Testis (tissue), 3 donors: ENCODE results near the gene H1-8. TPM values are rescaled to one million over a fixed set of nuclear protein-coding genes. Genes with fewer than 3 reads are reported as not detected.
A peak's percentile ranks its signal among the peaks of the same experiment; 100 is the strongest.

Source experiments
- DNase-seq: peaks from one replicate; pipeline ENCODE4 v3.0.0-alpha.2; 2019
- H3K27ac ChIP-seq, 2 donors: fragments of 200-600 bp; sonication (generic); one replicate each; pipeline ENCODE4 v1.5.1; 2019
- H3K27me3 ChIP-seq: fragments of 200-600 bp; sonication (generic); one replicate; pipeline ENCODE4 v1.5.1; 2019
- H3K36me3 ChIP-seq: fragments of 200-600 bp; sonication (generic); one replicate; pipeline ENCODE4 v1.5.1; 2017; ENCODE audit warnings: low read depth; ENCODE audit errors: missing control alignments
- H3K4me1 ChIP-seq: fragments of 200-600 bp; sonication (generic); one replicate; pipeline ENCODE4 v1.5.1; 2019
- H3K4me3 ChIP-seq, 2 donors: fragments of 200-600 bp; sonication (generic); one replicate each; pipeline ENCODE4 v1.5.1; 2017 to 2019
- H3K9me3 ChIP-seq: fragments of 200-600 bp; sonication (generic); one replicate; pipeline ENCODE4 v1.5.1; 2017
- CTCF ChIP-seq, 3 experiments: fragments of 450-650 bp in 2 of 3; fragments of 200-600 bp in 1 of 3; sonication (generic) in 1 of 3; IDR thresholded peaks; one replicate each; pipeline ENCODE4 v1.5.1; 2016 to 2019; ENCODE audit warnings: antibody characterized with exemption in 3 of 3, mild to moderate bottlenecking in 2 of 3, moderate library complexity in 1 of 3
- POLR2A ChIP-seq: fragments of 450-650 bp; IDR thresholded peaks from one replicate; pipeline ENCODE4 v1.6.1; 2017; ENCODE audit warnings: antibody characterized with exemption, mild to moderate bottlenecking, moderate library complexity
- WGBS, 2 donors: methylation state at CpG; one replicate each; pipeline ENCODE4 v1.1.5; 2018; 5-methylcytosine and 5-hydroxymethylcytosine counted together
- intact Hi-C: fragments of 100-400 bp; cut with DNase I; formaldehyde crosslinking; loops from one replicate; pipeline ENCODE4 v1.15.1; 2023; ENCODE audit warnings: low total_unique reads
- polyA plus RNA-seq: library from polyadenylated mRNA; stranded (reverse); fragments of 350-450 nt; fragmentation: Illumina TruSeq; extraction: RNeasy Lipid Tissue Mini Kit (QIAGEN cat#74804); gene quantifications from one replicate; pipeline ENCODE4 v1.2.3, GENCODE V29; 2014; ENCODE audit warnings: low read depth, low replicate concordance; ENCODE audit not compliant: insufficient read depth
- total RNA-seq, 2 donors: library from RNA; depleted of rRNA; stranded (reverse); fragments of >200 nt; gene quantifications; one replicate each; pipeline ENCODE4 v1.2.3, GENCODE V29; 2016

The H1-8 gene
- total and polyA plus RNA-seq, 3 donors from 2014 or later: 4.2 to 8.6 (median 4.8) TPM

GRCh38 chr3:129576514-129577352, 33.8 kb downstream of the H1-8 start:
- Histone ChIP-seq H3K4me1 (peaks cover 16% of the 10 kb centered on the region), H3K27ac (peak overlapping the region; percentile 55 to 68), H3K27me3 (no peaks in the 10 kb centered on the region), H3K36me3 (no peaks in the 10 kb centered on the region), H3K4me3 (no peak overlapping the region), H3K9me3 (no peaks in the 10 kb centered on the region)
- WGBS, 2 donors: 74 to 84% methylated on average over 11 to 18 of the region's 18 CpGs
- intact Hi-C loops: no loop called here
- DNase-seq: peak; percentile 53
- TF ChIP-seq POLR2A (no peak), CTCF (IDR thresholded peaks at IDR 0.05) (no peak)

- H3K27ac ChIP-seq: peak overlapping the region; percentile 55 to 68
- H3K9me3 ChIP-seq: no peaks in the 10 kb centered on the region
- H3K4me3 ChIP-seq: no peak overlapping the region
- no peaks in the 10 kb centered on the region for H3K27me3 ChIP-seq
- no peaks in the 10 kb centered on the region for H3K36me3 ChIP-seq
- intact Hi-C loops: no loop called here
- TF ChIP-seq CTCF (IDR thresholded peaks at IDR 0.05) (no peak), POLR2A (no peak)
- DNase-seq: peak; percentile 63
- WGBS, 2 donors: 64 to 75% methylated on average over 7 to 14 of the region's 17 CpGs
- H3K4me1 ChIP-seq: peaks cover 16% of the 10 kb centered on the region
Observed at GRCh38 chr3:129577366-129577765, 34.4 kb downstream of the H1-8 start.

- H3K36me3 ChIP-seq: no peaks in the 10 kb centered on the region
- no peak for DNase-seq
- intact Hi-C loops: no loop called here
- H3K27ac ChIP-seq: peak overlapping the region in 1 of 2 donors; percentile 68
- no peak for TF ChIP-seq POLR2A
- no peak for TF ChIP-seq CTCF (IDR thresholded peaks at IDR 0.05)
- H3K4me3 ChIP-seq: no peak overlapping the region
- no peaks in the 10 kb centered on the region for H3K27me3 ChIP-seq
- H3K9me3 ChIP-seq: no peaks in the 10 kb centered on the region
- H3K4me1 ChIP-seq: peaks cover 16% of the 10 kb centered on the region
- 87 to 90% methylated on average over 13 to 20 of the region's 21 CpGs for WGBS, 2 donors
Observed at GRCh38 chr3:129577925-129578786, 35.2 kb downstream of the H1-8 start.

GRCh38 chr3:129579991-129580390, 37.0 kb downstream of the H1-8 start:
- no peaks in the 10 kb centered on the region for H3K27me3 ChIP-seq
- H3K27ac ChIP-seq: no peak overlapping the region
- H3K9me3 ChIP-seq: no peaks in the 10 kb centered on the region
- H3K4me1 ChIP-seq: peaks cover 16% of the 10 kb centered on the region
- H3K4me3 ChIP-seq: no peak overlapping the region
- no peak for DNase-seq
- 58 to 88% methylated on average over 1 to 10 of the region's 10 CpGs for WGBS, 2 donors
- TF ChIP-seq CTCF (IDR thresholded peaks at IDR 0.05) (no peak), POLR2A (no peak)
- no peaks in the 10 kb centered on the region for H3K36me3 ChIP-seq
- intact Hi-C loops: no loop called here
